ENCODE results near the gene RETREG2. TPM values are rescaled to one million over a fixed set of nuclear protein-coding genes. Genes with fewer than 3 reads are reported as not detected.

Gene RETREG2
- total and polyA plus RNA-seq, 4 donors = 21.7 to 42.8 (median 37.7) TPM

- Histone ChIP-seq H3K27me3 (ENCODE audit: control insufficient read depth in 4 of 4, insufficient read depth in 4 of 4, low read length in 3 of 4) (no peaks in the 10 kb centered on the region), H3K9ac (ENCODE audit: low read depth in 1 of 2, low read length in 2 of 2) (no peak overlapping the region), H3K4me3 (ENCODE audit: low read depth in 1 of 3, low read length in 3 of 3) (no peak overlapping the region), H3K36me3 (ENCODE audit: control insufficient read depth in 4 of 4, insufficient read depth in 3 of 4, low read depth in 1 of 4, low read length in 3 of 4) (no peaks in the 10 kb centered on the region), H3K4me1 (ENCODE audit: control insufficient read depth in 4 of 4, insufficient read depth in 4 of 4, low read length in 3 of 4) (peaks cover 4 to 13% (median 7%) of the 10 kb centered on the region in 4 donors), H3K27ac (ENCODE audit: low read depth in 1 of 2, low read length in 2 of 2) (no peak overlapping the region), H3K9me3 (ENCODE audit: control insufficient read depth in 4 of 4, low read length in 3 of 4) (no peaks in the 10 kb centered on the region)
- WGBS = 89% methylated on average over 4 of the region's 4 CpGs
- TF ChIP-seq SP1 (IDR thresholded peaks at IDR 0.05) (no peak), FOXA2 (IDR thresholded peaks at IDR 0.05) (no peak), YY1 (IDR thresholded peaks at IDR 0.05) (no peak), FOXA1 (IDR thresholded peaks at IDR 0.05) (no peak), HNF4A (conservative IDR thresholded peaks at IDR 0.05) (no peak), REST (IDR thresholded peaks at IDR 0.05) (no peak), MAX (IDR thresholded peaks at IDR 0.05) (no peak), GABPA (IDR thresholded peaks at IDR 0.05 in 1 of 2, conservative IDR thresholded peaks at IDR 0.05 in 1 of 2) (no peak), RXRA (IDR thresholded peaks at IDR 0.05) (no peak), RAD21 (IDR thresholded peaks at IDR 0.05) (no peak), HNF4G (IDR thresholded peaks at IDR 0.05) (no peak), TAF1 (conservative IDR thresholded peaks at IDR 0.05) (no peak), CTCF (IDR thresholded peaks at IDR 0.05; ENCODE audit: low read depth, low read length, missing input control) (no peak)
- no peak for DNase-seq (ENCODE audit: low spot score)
Measured at GRCh38 chr2:219133976-219134375, 44.1 kb upstream of the RETREG2 start.

GRCh38 chr2:219140722-219141121 is 37.4 kb upstream of the RETREG2 start:
- 53% methylated on average over 3 of the region's 3 CpGs for WGBS
- Histone ChIP-seq H3K4me1 (ENCODE audit: control insufficient read depth in 4 of 4, insufficient read depth in 4 of 4, low read length in 3 of 4) (no peaks in the 10 kb centered on the region), H3K27me3 (ENCODE audit: control insufficient read depth in 4 of 4, insufficient read depth in 4 of 4, low read length in 3 of 4) (no peaks in the 10 kb centered on the region), H3K9me3 (ENCODE audit: control insufficient read depth in 4 of 4, low read length in 3 of 4) (no peaks in the 10 kb centered on the region), H3K27ac (ENCODE audit: low read depth in 1 of 2, low read length in 2 of 2) (no peak overlapping the region), H3K9ac (ENCODE audit: low read depth in 1 of 2, low read length in 2 of 2) (no peak overlapping the region), H3K36me3 (ENCODE audit: control insufficient read depth in 4 of 4, insufficient read depth in 3 of 4, low read depth in 1 of 4, low read length in 3 of 4) (peaks cover 2 to 17% (median 7%) of the 10 kb centered on the region in 4 donors), H3K4me3 (ENCODE audit: low read depth in 1 of 3, low read length in 3 of 3) (no peak overlapping the region)
- DNase-seq (ENCODE audit: low spot score) = no peak
- TF ChIP-seq TAF1 (conservative IDR thresholded peaks at IDR 0.05) (no peak), MAX (IDR thresholded peaks at IDR 0.05) (no peak), RAD21 (IDR thresholded peaks at IDR 0.05) (no peak), FOXA2 (IDR thresholded peaks at IDR 0.05) (no peak), JUND (IDR thresholded peaks at IDR 0.05) (no peak), ATF3 (IDR thresholded peaks at IDR 0.05) (no peak), GABPA (IDR thresholded peaks at IDR 0.05 in 1 of 2, conservative IDR thresholded peaks at IDR 0.05 in 1 of 2) (no peak), NR2F2 (IDR thresholded peaks at IDR 0.05) (no peak), EGR1 (IDR thresholded peaks at IDR 0.05; ENCODE audit: low read depth in 2 of 2) (no peak), RXRA (IDR thresholded peaks at IDR 0.05) (no peak), HNF4G (IDR thresholded peaks at IDR 0.05) (no peak), SP1 (IDR thresholded peaks at IDR 0.05) (no peak), REST (IDR thresholded peaks at IDR 0.05) (no peak), HNF4A (conservative IDR thresholded peaks at IDR 0.05) (no peak), FOXA1 (IDR thresholded peaks at IDR 0.05) (no peak), ZBTB33 (IDR thresholded peaks at IDR 0.05) (no peak)
